GM19043 (cell line): ENCODE data around the gene ZNF208.
"Not testable (repeated sequence)": the region's sequence is repeated elsewhere in the genome, so short reads cannot be mapped to it uniquely, and the experiment has no call there.

Experiments
- ATAC-seq: cut with Tn5 transposase; IDR thresholded peaks from one replicate; pipeline ENCODE4 v1.9.1; 2021; ENCODE audit warnings: low read depth; ENCODE audit not compliant: unreplicated experiment

ZNF208 gene

GRCh38 chr19:22010437-22011143 lies at the start of gene ZNF208:
ZNF208 (minus strand) TSS chr19:22010943; CDS start chr19:22010794, 149 bp downstream.
- ATAC-seq, result not testable (repeated sequence)

GRCh38 chr19:22052644-22053013 lies 41.9 kb upstream of the ZNF208 start:
- peak; percentile 31 for ATAC-seq

- not testable (repeated sequence) for ATAC-seq
Measured at GRCh38 chr19:22041151-22041550, 30.4 kb upstream of the ZNF208 start.

GRCh38 chr19:22030680-22031079 lies 19.9 kb upstream of the ZNF208 start:
- ATAC-seq, result no peak

GRCh38 chr19:22026687-22027086 lies 15.9 kb upstream of the ZNF208 start:
- ATAC-seq, result no peak

GRCh38 chr19:22025539-22025938 lies 14.8 kb upstream of the ZNF208 start:
- ATAC-seq, result not testable (repeated sequence)

- no peak for ATAC-seq
Measured at GRCh38 chr19:21970466-21970865, 40.3 kb downstream of the ZNF208 start.

- no peak for ATAC-seq
Measured at GRCh38 chr19:21947775-21948174, 63.0 kb downstream of the ZNF208 start.

- no peak for ATAC-seq
Measured at GRCh38 chr19:21940684-21941083, 70.1 kb downstream of the ZNF208 start.

- no peak for ATAC-seq
Measured at GRCh38 chr19:21934593-21934992, 76.2 kb downstream of the ZNF208 start.

- ATAC-seq, result no peak
Measured at GRCh38 chr19:21934131-21934530, 76.6 kb downstream of the ZNF208 start.

GRCh38 chr19:21922276-21922675 lies 88.5 kb downstream of the ZNF208 start:
- ATAC-seq, result no peak

GRCh38 chr19:21921691-21922180 lies 89.0 kb downstream of the ZNF208 start:
- ATAC-seq, result no peak

- ATAC-seq, result no peak
Measured at GRCh38 chr19:21915411-21915810, 95.3 kb downstream of the ZNF208 start.

- no peak for ATAC-seq
Measured at GRCh38 chr19:21912654-21913053, 98.1 kb downstream of the ZNF208 start.

- ATAC-seq, result no peak
Measured at GRCh38 chr19:21910318-21910717, 100.4 kb downstream of the ZNF208 start.

- ATAC-seq, result no peak
Measured at GRCh38 chr19:21908066-21908465, 102.7 kb downstream of the ZNF208 start.

- no peak for ATAC-seq
Measured at GRCh38 chr19:21907516-21907915, 103.2 kb downstream of the ZNF208 start.

GRCh38 chr19:21902571-21902970 lies 108.2 kb downstream of the ZNF208 start:
- ATAC-seq, result no peak

GRCh38 chr19:21901861-21902260 lies 108.9 kb downstream of the ZNF208 start:
- no peak for ATAC-seq

GRCh38 chr19:21900401-21900800 lies 110.3 kb downstream of the ZNF208 start:
- no peak for ATAC-seq

GRCh38 chr19:21891086-21891485 lies 119.7 kb downstream of the ZNF208 start:
- ATAC-seq, result no peak
